Renal cortical epithelial cell (primary cell): ENCODE results near the gene DOK7. TPM values are rescaled to one million over a fixed set of nuclear protein-coding genes. Genes with fewer than 3 reads are reported as not detected.
"Not testable (repeated sequence)": the region's sequence is repeated elsewhere in the genome, so short reads cannot be mapped to it uniquely, and the experiment has no call there.

Experiments used
- DNase-seq: peaks from one replicate; pipeline ENCODE4 v3.0.0-alpha.2; 2011; ENCODE audit warnings: low read depth
- total RNA-seq: library from RNA; depleted of rRNA; stranded (reverse); fragments of >200 nt; gene quantifications from 2 replicates; pipeline ENCODE4 v1.2.3, GENCODE V29; 2014

The DOK7 gene
- total RNA-seq, 1 donor from 2014 or later = 10.7 TPM

GRCh38 chr4:3532751-3533422 lies 69.8 kb downstream of the DOK7 start:
- DNase-seq = no peak

DNA sequence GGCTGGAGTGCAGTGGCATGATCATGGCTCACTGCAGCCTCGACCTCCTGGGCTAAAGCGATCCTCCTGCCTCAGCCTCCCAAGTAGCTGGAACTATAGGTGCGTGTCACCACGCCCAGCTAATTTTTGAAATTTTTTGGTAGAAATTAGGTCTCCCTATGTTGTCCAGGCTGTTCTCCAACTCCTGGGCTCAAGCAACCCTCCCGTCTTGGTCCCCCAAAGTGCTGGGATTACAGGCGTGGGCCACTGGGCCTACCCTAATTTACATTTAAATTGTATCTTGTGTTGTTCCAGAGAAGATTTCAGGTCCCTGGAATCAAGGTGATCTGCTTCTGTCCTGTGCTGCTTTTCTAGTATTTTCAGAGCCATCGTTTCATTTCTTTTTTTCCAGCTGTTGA lies 70.3 kb downstream of the DOK7 start:
- no peak for DNase-seq

GRCh38 chr4:3535812-3536211 lies 72.7 kb downstream of the DOK7 start:
- DNase-seq = not testable (repeated sequence)

- DNase-seq = not testable (repeated sequence)
Measured at GRCh38 chr4:3538906-3539305, 75.8 kb downstream of the DOK7 start.

GRCh38 chr4:3543415-3543814 lies 80.3 kb downstream of the DOK7 start:
- not testable (repeated sequence) for DNase-seq

Other genes with a start within 250 kb of the DOK7 start
- 0.17 and 0.99 TPM in 2 replicates for gene MSANTD1, start 214.1 kb upstream of the DOK7 start, total RNA-seq
- gene RGS12, start 170.3 kb upstream of the DOK7 start, total RNA-seq = 24.7 and 27.4 TPM in 2 replicates
- 0.25 and 0.35 TPM in 2 replicates for gene HGFAC, start 21.3 kb upstream of the DOK7 start, total RNA-seq
- 75.5 and 213 TPM in 2 replicates for gene LRPAP1, start 69.1 kb downstream of the DOK7 start, total RNA-seq